WERI-Rb-1 (cell line): ENCODE data around the gene SAMD14.

Experiments
- DNase-seq: peaks from one replicate; pipeline ENCODE4 v3.0.0-alpha.2; 2020
- H3K27ac ChIP-seq: fragments of 250-450 bp; sonication (Bioruptor Pico); 2 replicates; pipeline ENCODE4 v1.5.1; 2020; ENCODE audit warnings: mild to moderate bottlenecking, moderate library complexity
- H3K27me3 ChIP-seq: fragments of 250-450 bp; sonication (Bioruptor Pico); 2 replicates; pipeline ENCODE4 v1.5.1; 2021; ENCODE audit warnings: mild to moderate bottlenecking, low read depth, moderate library complexity; ENCODE audit not compliant: insufficient read depth, severe bottlenecking
- H3K36me3 ChIP-seq: fragments of 250-450 bp; sonication (Bioruptor Pico); 2 replicates; pipeline ENCODE4 v1.5.1; 2020; ENCODE audit warnings: mild to moderate bottlenecking, moderate library complexity
- H3K4me3 ChIP-seq: 2 replicates; pipeline ENCODE4 v1.5.1; 2011; ENCODE audit warnings: low read depth, mild to moderate bottlenecking, control low read depth, low read length
- H3K9me3 ChIP-seq: fragments of 250-450 bp; sonication (Bioruptor Pico); 2 replicates; pipeline ENCODE4 v1.5.1; 2021; ENCODE audit warnings: mild to moderate bottlenecking, moderate library complexity; ENCODE audit not compliant: severe bottlenecking
- CTCF ChIP-seq: IDR thresholded peaks from 2 replicates; pipeline ENCODE4 v1.5.1; 2011; ENCODE audit warnings: low read depth, mild to moderate bottlenecking, control low read depth, inconsistent platforms, low read length

SAMD14 gene

GRCh38 chr17:50174444-50174843 lies 44.5 kb upstream of the SAMD14 start:
- H3K4me3 ChIP-seq, result no peak overlapping the region
- H3K27me3 ChIP-seq, result no peaks in the 10 kb centered on the region
- no peaks in the 10 kb centered on the region for H3K36me3 ChIP-seq
- no peak overlapping the region for H3K27ac ChIP-seq
- H3K9me3 ChIP-seq, result no peaks in the 10 kb centered on the region
- no peak for TF ChIP-seq CTCF
- DNase-seq, result no peak

GRCh38 chr17:50173335-50173941 lies 43.5 kb upstream of the SAMD14 start:
- no peaks in the 10 kb centered on the region for H3K27me3 ChIP-seq
- no peak for TF ChIP-seq CTCF
- H3K4me3 ChIP-seq, result no peak overlapping the region
- no peaks in the 10 kb centered on the region for H3K36me3 ChIP-seq
- H3K27ac ChIP-seq, result no peak overlapping the region
- DNase-seq, result no peak
- H3K9me3 ChIP-seq, result no peaks in the 10 kb centered on the region

- DNase-seq, result no peak
- Histone ChIP-seq H3K27ac (no peak overlapping the region), H3K27me3 (no peaks in the 10 kb centered on the region), H3K9me3 (no peaks in the 10 kb centered on the region), H3K36me3 (no peaks in the 10 kb centered on the region), H3K4me3 (no peak overlapping the region)
- TF ChIP-seq CTCF, result no peak
Observed at GRCh38 chr17:50172936-50173334, 43.0 kb upstream of the SAMD14 start.

- no peak overlapping the region for H3K27ac ChIP-seq
- no peaks in the 10 kb centered on the region for H3K27me3 ChIP-seq
- H3K4me3 ChIP-seq, result no peak overlapping the region
- H3K9me3 ChIP-seq, result no peaks in the 10 kb centered on the region
- no peak for TF ChIP-seq CTCF
- no peak for DNase-seq
- H3K36me3 ChIP-seq, result no peaks in the 10 kb centered on the region
Observed at GRCh38 chr17:50172130-50172529, 42.2 kb upstream of the SAMD14 start.

- no peaks in the 10 kb centered on the region for H3K9me3 ChIP-seq
- DNase-seq, result no peak
- TF ChIP-seq CTCF, result no peak
- H3K27ac ChIP-seq, result no peak overlapping the region
- no peaks in the 10 kb centered on the region for H3K27me3 ChIP-seq
- H3K4me3 ChIP-seq, result no peak overlapping the region
- no peaks in the 10 kb centered on the region for H3K36me3 ChIP-seq
Observed at GRCh38 chr17:50171371-50172071, 41.6 kb upstream of the SAMD14 start.
